A549 (cell line): Measurements from ENCODE around the gene TMCC2. TPM values are rescaled to one million over a fixed set of nuclear protein-coding genes. Genes with fewer than 3 reads are reported as not detected.

Experiments
- ATAC-seq, 2 experiments: fragments of 200-7000 bp in 1 of 2; fragments of >200 bp in 1 of 2; cut with Nextera tagmentation in 1 of 2; cut with Tn5 transposase in 1 of 2; 3 replicates each; pipeline versions ENCODE4 v1.8.0 to v1.9.1; 2018 to 2020; ENCODE audit warnings: mild to moderate bottlenecking in 1 of 2, moderate library complexity in 1 of 2
- CTCF ChIA-PET: fragments of 300-600 bp; sonication (Branson Sonifier 250); formaldehyde crosslinking; extraction: SDS; loops from one replicate; lab custom pipeline; 2021; ENCODE audit warnings: antibody characterized with exemption, inconsistent platforms; lab: Yijun Ruan, JAX
- POLR2A ChIA-PET: fragments of 350-600 bp; formaldehyde crosslinking; extraction: SDS; loops from one replicate; lab custom pipeline; 2021; ENCODE audit warnings: antibody characterized with exemption, inconsistent platforms; lab: Yijun Ruan, JAX
- DNase-seq, 2 experiments: peaks; one replicate each; pipeline versions ENCODE4 v3.0.0 to v3.0.0-alpha.2; 2011 to 2016; ENCODE audit warnings: low read depth in 1 of 2, low spot score in 1 of 2
- FAIRE-seq: peaks from 2 replicates; lab custom pipeline; 2011; peaks lifted over from hg19 to GRCh38; lab: Jason Lieb, UNC
- H3K27ac ChIP-seq, 2 experiments: fragments of >200 bp; sonication (Bioruptor Twin); formaldehyde crosslinking; 3 replicates each; pipeline ENCODE4 v1.5.1; 2016 to 2017
- H3K4me1 ChIP-seq: fragments of >200 bp; sonication (Bioruptor Twin); formaldehyde crosslinking; 3 replicates; pipeline ENCODE4 v1.6.1; 2016
- H3K4me2 ChIP-seq: fragments of >200 bp; sonication (Bioruptor Twin); formaldehyde crosslinking; 3 replicates; pipeline ENCODE4 v1.6.1; 2016
- H3K4me3 ChIP-seq: fragments of >200 bp; sonication (Bioruptor Twin); formaldehyde crosslinking; 3 replicates; pipeline ENCODE4 v1.5.1; 2016
- H3K9me3 ChIP-seq: fragments of >200 bp; sonication (Bioruptor Twin); formaldehyde crosslinking; 3 replicates; pipeline ENCODE4 v1.6.1; 2016
- ATOH8 ChIP-seq: fragments of 250-450 bp; sonication (Bioruptor Pico); IDR thresholded peaks from 2 replicates; pipeline ENCODE4 v1.5.0; 2020; ENCODE audit warnings: low read depth, mild to moderate bottlenecking, moderate library complexity
- CBX8 ChIP-seq: fragments of 200-600 bp; sonication (generic); IDR thresholded peaks from 2 replicates; pipeline ENCODE4 v1.6.1; 2016
- CEBPB ChIP-seq, 2 experiments: fragments of >200 bp in 1 of 2; sonication (Bioruptor Twin) in 1 of 2; formaldehyde crosslinking in 1 of 2; IDR thresholded peaks; 2 replicates each; pipeline ENCODE4 v1.6.1; 2012 to 2016
- CTCF ChIP-seq: fragments of >200 bp; sonication (Bioruptor Twin); formaldehyde crosslinking; IDR thresholded peaks from 3 replicates; pipeline ENCODE4 v1.5.1; 2016
- EHMT2 ChIP-seq: fragments of 200-600 bp; sonication (generic); IDR thresholded peaks from 2 replicates; pipeline ENCODE4 v1.6.1; 2016; ENCODE audit warnings: antibody characterized with exemption, low read depth, mild to moderate bottlenecking, moderate library complexity
- EP300 ChIP-seq, 2 experiments: fragments of >200 bp; sonication (Bioruptor Twin); formaldehyde crosslinking; IDR thresholded peaks; 2 replicates in 1 of 2; 3 replicates in 1 of 2; pipeline ENCODE4 v1.6.1; 2016 to 2017
- ESRRA ChIP-seq: fragments of 150-350 bp; IDR thresholded peaks from 2 replicates; pipeline ENCODE4 v1.6.1; 2014; ENCODE audit warnings: mild to moderate bottlenecking, low read length, borderline replicate concordance
- FOSB ChIP-seq: fragments of 250-450 bp; sonication (Bioruptor Pico); IDR thresholded peaks from 2 replicates; pipeline ENCODE4 v1.5.0; 2020; ENCODE audit warnings: mild to moderate bottlenecking, moderate library complexity
- FOXS1 ChIP-seq: fragments of 250-450 bp; sonication (Bioruptor Pico); IDR thresholded peaks from 2 replicates; pipeline ENCODE4 v1.5.0; 2020; ENCODE audit warnings: mild to moderate bottlenecking, moderate library complexity
- GATA3 ChIP-seq: IDR thresholded peaks from 2 replicates; pipeline ENCODE4 v1.6.1; 2012; ENCODE audit warnings: borderline replicate concordance
- HMGXB4 ChIP-seq: fragments of 250-450 bp; sonication (Bioruptor Pico); IDR thresholded peaks from 2 replicates; pipeline ENCODE4 v1.5.0; 2021; ENCODE audit warnings: mild to moderate bottlenecking, moderate library complexity, borderline replicate concordance
- HOXB13 ChIP-seq: fragments of 250-450 bp; sonication (Bioruptor Pico); IDR thresholded peaks from 2 replicates; pipeline ENCODE4 v1.5.0; 2020; ENCODE audit warnings: low read depth, mild to moderate bottlenecking, moderate library complexity
- KDM1A ChIP-seq: fragments of 200-600 bp; sonication (generic); IDR thresholded peaks from 2 replicates; pipeline ENCODE4 v1.6.1; 2016; ENCODE audit warnings: low read depth, mild to moderate bottlenecking
- MAX ChIP-seq: IDR thresholded peaks from 2 replicates; pipeline ENCODE4 v1.6.1; 2012
- MAZ ChIP-seq: fragments of 150-350 bp; IDR thresholded peaks from 2 replicates; pipeline ENCODE4 v1.6.1; 2014; ENCODE audit warnings: antibody characterized with exemption, low read depth, low read length, borderline replicate concordance
- MYC ChIP-seq: IDR thresholded peaks from 2 replicates; pipeline ENCODE4 v1.6.1; 2012; ENCODE audit warnings: mild to moderate bottlenecking, inconsistent platforms, low read length, improper control_type of control experiment, borderline replicate concordance
- NFE2L2 ChIP-seq: fragments of 150-350 bp; conservative IDR thresholded peaks from 2 replicates; pipeline ENCODE4 v1.6.1; 2014; ENCODE audit warnings: low read length
- RCOR1 ChIP-seq: fragments of 150-350 bp; IDR thresholded peaks from 2 replicates; pipeline ENCODE4 v1.6.1; 2014; ENCODE audit warnings: antibody characterized with exemption, low read length, low read depth
- RNF2 ChIP-seq: fragments of 200-600 bp; sonication (generic); IDR thresholded peaks from 2 replicates; pipeline ENCODE4 v1.6.1; 2016; ENCODE audit warnings: low read depth, mild to moderate bottlenecking, antibody characterized with exemption, moderate library complexity, borderline replicate concordance
- SREBF2 ChIP-seq: fragments of 450-650 bp; IDR thresholded peaks from 2 replicates; pipeline ENCODE4 v1.6.1; 2014; ENCODE audit warnings: mild to moderate bottlenecking, moderate library complexity
- TP53 ChIP-seq: fragments of 250-450 bp; sonication (Bioruptor Pico); IDR thresholded peaks from 2 replicates; pipeline ENCODE4 v1.5.0; 2021; ENCODE audit warnings: mild to moderate bottlenecking, moderate library complexity
- ZC3H11A ChIP-seq: fragments of 450-650 bp; IDR thresholded peaks from 2 replicates; pipeline ENCODE4 v1.6.1; 2014; ENCODE audit warnings: antibody characterized with exemption, mild to moderate bottlenecking
- ZFP36 ChIP-seq: fragments of 450-650 bp; IDR thresholded peaks from 2 replicates; pipeline ENCODE4 v1.6.1; 2014; ENCODE audit warnings: borderline replicate concordance; ENCODE audit not compliant: partially characterized antibody
- WGBS: methylation state at CpG from one replicate; pipeline ENCODE4 v1.1.6; 2017; ENCODE audit errors: missing lambda C conversion rate; 5-methylcytosine and 5-hydroxymethylcytosine counted together
- polyA plus RNA-seq, 4 experiments: library from polyadenylated mRNA; depleted of rRNA in 3 of 4; stranded (reverse); fragments of >200 nt; fragmentation: RNase III in 1 of 4; extraction: RNeasy Plus Mini Kit Qiagen cat#74134 plus additional on column Dnase treatment in 1 of 4; gene quantifications; 2 replicates in 3 of 4; 3 replicates in 1 of 4; pipeline ENCODE4 v1.2.3, GENCODE V29; 2011 to 2017
- TF ChIP-seq, protein P1 (sequence below): fragments of 150-350 bp; IDR thresholded peaks from 2 replicates; pipeline ENCODE4 v1.6.1; 2014; ENCODE audit warnings: low read depth, mild to moderate bottlenecking, low read length
- TF ChIP-seq, protein P2 (sequence below): fragments of >200 bp; sonication (Bioruptor Twin); formaldehyde crosslinking; IDR thresholded peaks from 3 replicates; pipeline ENCODE4 v1.6.1; 2016
- TF ChIP-seq, protein P3 (sequence below): IDR thresholded peaks from 2 replicates; pipeline ENCODE4 v1.6.1; 2012

The TMCC2 gene
- polyA plus RNA-seq, 2 of the 4 experiments (the other 2 are of a cell fraction): 1.7 to 3.2 TPM

DNA sequence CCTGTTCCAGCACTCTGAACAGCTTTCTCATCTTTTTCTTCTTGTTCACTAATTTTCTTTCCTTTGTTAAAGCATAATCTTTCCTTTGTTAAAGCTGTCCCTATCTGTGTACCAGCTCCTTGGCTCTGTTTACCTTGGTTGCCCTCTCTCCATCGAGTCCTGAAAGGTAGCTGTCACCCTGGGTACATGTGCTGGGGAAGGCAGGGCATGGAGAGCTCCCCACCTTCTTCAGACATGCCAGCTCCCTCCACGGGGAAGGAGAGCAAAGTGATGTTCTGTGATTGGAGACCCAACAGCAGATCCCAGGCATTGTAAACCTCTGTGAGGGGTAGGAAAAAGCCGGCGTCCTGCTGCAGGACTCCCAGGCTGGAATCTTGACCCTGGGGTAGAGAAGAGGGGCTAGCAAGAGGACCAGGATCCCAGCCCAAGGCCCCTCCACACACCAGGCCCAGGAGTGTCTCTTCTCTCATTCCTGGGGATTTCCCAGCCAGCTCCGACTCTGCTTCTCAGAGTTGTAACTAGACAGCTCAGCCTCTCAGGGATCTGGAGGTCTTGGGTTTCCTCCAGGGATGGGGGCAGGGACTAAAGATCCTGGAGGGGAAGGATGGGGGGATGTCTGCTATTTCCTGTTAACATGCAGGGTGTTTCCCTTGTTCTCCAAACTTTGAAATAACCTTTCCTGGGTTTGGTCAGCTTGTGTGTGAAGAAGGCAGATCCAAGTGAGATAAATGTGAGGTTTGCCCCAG, 34.4 kb downstream of the TMCC2 start:
- ATAC-seq: peak in 1 of 2 experiments; percentile 60; a peak in 3 of 6 replicates
- CTCF ChIA-PET: interaction anchor here (1.1 to 89.2 kb wide), 12 partner anchors 1 to 455 kb away, joined by 3 to 3627 read pairs (median 8); partner anchors contain the start of genes KLHDC8A, NUAK2, RBBP5 and TMCC2
- 42% methylated on average over 5 of the region's 5 CpGs for WGBS
- peaks cover 34% of the 10 kb centered on the region for H3K4me1 ChIP-seq
- POLR2A ChIA-PET: interaction anchor here (0.8 kb wide), 1 partner anchor 140 kb away, joined by 3 read pairs; the partner anchor contains the start of gene RBBP5
- no peak for TF ChIP-seq EP300 (IDR thresholded peaks at IDR 0.05)
- TF ChIP-seq MAZ: no peak
- no peak for TF ChIP-seq FOSB (CRISPR knock-in tag)
- TF ChIP-seq ZFP36: no peak
- no peak for TF ChIP-seq CBX8
- TF ChIP-seq HMGXB4 (CRISPR knock-in tag): no peak
- TF ChIP-seq ESRRA: no peak
- no peak for TF ChIP-seq CTCF
- TF ChIP-seq, protein P1, sequence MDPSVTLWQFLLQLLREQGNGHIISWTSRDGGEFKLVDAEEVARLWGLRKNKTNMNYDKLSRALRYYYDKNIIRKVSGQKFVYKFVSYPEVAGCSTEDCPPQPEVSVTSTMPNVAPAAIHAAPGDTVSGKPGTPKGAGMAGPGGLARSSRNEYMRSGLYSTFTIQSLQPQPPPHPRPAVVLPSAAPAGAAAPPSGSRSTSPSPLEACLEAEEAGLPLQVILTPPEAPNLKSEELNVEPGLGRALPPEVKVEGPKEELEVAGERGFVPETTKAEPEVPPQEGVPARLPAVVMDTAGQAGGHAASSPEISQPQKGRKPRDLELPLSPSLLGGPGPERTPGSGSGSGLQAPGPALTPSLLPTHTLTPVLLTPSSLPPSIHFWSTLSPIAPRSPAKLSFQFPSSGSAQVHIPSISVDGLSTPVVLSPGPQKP: no peak
- TF ChIP-seq MYC: no peak
- no peak for TF ChIP-seq SREBF2
- TF ChIP-seq, all 56 proteins: peak for 0
- Histone ChIP-seq H3K4me2 (peak overlapping the region; percentile 27), H3K27ac (peak overlapping the region; percentile 28 to 60; a peak in 3 of 6 replicates), H3K9me3 (no peaks in the 10 kb centered on the region), H3K4me3 (no peak overlapping the region)
- DNase-seq (no peak), FAIRE-seq (no peak)

GRCh38 chr1:205262731-205263171, 35.0 kb downstream of the TMCC2 start:
- FAIRE-seq (no peak), DNase-seq (no peak), ATAC-seq (no peak; a peak in 1 of 6 replicates)
- peak overlapping the region in 1 of 2 experiments; percentile 60; a peak in 2 of 6 replicates for H3K27ac ChIP-seq
- no peak overlapping the region for H3K4me3 ChIP-seq
- ChIA-PET POLR2A (no interaction called here), CTCF (interaction anchor here (1.5 to 89.2 kb wide), 7 partner anchors 0 to 287 kb away, joined by 3 to 3627 read pairs (median 220); partner anchors contain the start of genes KLHDC8A, NUAK2, RBBP5 and TMCC2)
- H3K4me2 ChIP-seq: peak overlapping the region; percentile 27; the same call in 1 of the 3 replicates
- 75% methylated on average over 8 of the region's 8 CpGs for WGBS
- TF ChIP-seq ZC3H11A (no peak), EHMT2 (no peak), MAX (no peak), GATA3 (no peak), CEBPB (IDR thresholded peaks at IDR 0.05) (no peak), FOXS1 (no peak), RNF2 (no peak), NFE2L2 (no peak), RCOR1 (no peak), KDM1A (no peak), FOSB (CRISPR knock-in tag) (no peak), ATOH8 (CRISPR knock-in tag) (no peak), HOXB13 (CRISPR knock-in tag) (no peak), TP53 (CRISPR knock-in tag) (no peak)
- TF ChIP-seq, protein P2, sequence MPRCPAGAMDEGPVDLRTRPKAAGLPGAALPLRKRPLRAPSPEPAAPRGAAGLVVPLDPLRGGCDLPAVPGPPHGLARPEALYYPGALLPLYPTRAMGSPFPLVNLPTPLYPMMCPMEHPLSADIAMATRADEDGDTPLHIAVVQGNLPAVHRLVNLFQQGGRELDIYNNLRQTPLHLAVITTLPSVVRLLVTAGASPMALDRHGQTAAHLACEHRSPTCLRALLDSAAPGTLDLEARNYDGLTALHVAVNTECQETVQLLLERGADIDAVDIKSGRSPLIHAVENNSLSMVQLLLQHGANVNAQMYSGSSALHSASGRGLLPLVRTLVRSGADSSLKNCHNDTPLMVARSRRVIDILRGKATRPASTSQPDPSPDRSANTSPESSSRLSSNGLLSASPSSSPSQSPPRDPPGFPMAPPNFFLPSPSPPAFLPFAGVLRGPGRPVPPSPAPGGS: no peak
- TF ChIP-seq, protein P3, sequence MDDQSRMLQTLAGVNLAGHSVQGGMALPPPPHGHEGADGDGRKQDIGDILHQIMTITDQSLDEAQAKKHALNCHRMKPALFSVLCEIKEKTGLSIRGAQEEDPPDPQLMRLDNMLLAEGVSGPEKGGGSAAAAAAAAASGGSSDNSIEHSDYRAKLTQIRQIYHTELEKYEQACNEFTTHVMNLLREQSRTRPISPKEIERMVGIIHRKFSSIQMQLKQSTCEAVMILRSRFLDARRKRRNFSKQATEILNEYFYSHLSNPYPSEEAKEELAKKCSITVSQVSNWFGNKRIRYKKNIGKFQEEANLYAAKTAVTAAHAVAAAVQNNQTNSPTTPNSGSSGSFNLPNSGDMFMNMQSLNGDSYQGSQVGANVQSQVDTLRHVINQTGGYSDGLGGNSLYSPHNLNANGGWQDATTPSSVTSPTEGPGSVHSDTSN: no peak
- peaks cover 34% of the 10 kb centered on the region for H3K4me1 ChIP-seq
- H3K9me3 ChIP-seq: no peaks in the 10 kb centered on the region
